Gastrocnemius medialis (tissue), 4 donors: ENCODE data around the gene BLCAP.

Experiments
- POLR2A ChIP-seq, 2 donors: fragments of 450-650 bp; IDR thresholded peaks; one replicate each; pipeline ENCODE4 v1.6.1; 2017; ENCODE audit warnings: antibody characterized with exemption in 2 of 2, mild to moderate bottlenecking in 2 of 2, moderate library complexity in 2 of 2
- TF ChIP-seq, protein P1 (sequence below), 5 experiments: fragments of 450-650 bp in 3 of 5; fragments of 200-600 bp in 2 of 5; sonication (generic) in 2 of 5; IDR thresholded peaks in 4 of 5; conservative IDR thresholded peaks in 1 of 5; 1 replicate in 4 of 5; 2 replicates in 1 of 5; pipeline ENCODE4 v1.5.1; 2016 to 2019; ENCODE audit warnings: antibody characterized with exemption in 5 of 5, mild to moderate bottlenecking in 3 of 5, moderate library complexity in 3 of 5

- TF ChIP-seq, protein P1, sequence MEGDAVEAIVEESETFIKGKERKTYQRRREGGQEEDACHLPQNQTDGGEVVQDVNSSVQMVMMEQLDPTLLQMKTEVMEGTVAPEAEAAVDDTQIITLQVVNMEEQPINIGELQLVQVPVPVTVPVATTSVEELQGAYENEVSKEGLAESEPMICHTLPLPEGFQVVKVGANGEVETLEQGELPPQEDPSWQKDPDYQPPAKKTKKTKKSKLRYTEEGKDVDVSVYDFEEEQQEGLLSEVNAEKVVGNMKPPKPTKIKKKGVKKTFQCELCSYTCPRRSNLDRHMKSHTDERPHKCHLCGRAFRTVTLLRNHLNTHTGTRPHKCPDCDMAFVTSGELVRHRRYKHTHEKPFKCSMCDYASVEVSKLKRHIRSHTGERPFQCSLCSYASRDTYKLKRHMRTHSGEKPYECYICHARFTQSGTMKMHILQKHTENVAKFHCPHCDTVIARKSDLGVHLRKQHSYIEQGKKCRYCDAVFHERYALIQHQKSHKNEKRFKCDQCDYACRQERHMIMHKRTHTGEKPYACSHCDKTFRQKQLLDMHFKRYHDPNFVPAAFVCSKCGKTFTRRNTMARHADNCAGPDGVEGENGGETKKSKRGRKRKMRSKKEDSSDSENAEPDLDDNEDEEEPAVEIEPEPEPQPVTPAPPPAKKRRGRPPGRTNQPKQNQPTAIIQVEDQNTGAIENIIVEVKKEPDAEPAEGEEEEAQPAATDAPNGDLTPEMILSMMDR (IDR thresholded peaks at IDR 0.05 in 4 of 5, conservative IDR thresholded peaks at IDR 0.05 in 1 of 5): no peak
- no peak for TF ChIP-seq POLR2A (IDR thresholded peaks at IDR 0.05)
Measured at GRCh38 chr20:37576911-37577310, 49.2 kb upstream of the BLCAP start.
